Eye (tissue), 1 donor: Measurements from ENCODE around the gene BSDC1.
A peak's percentile ranks its signal among the peaks of the same experiment; 100 is the strongest.

Source experiments
- DNase-seq: peaks from one replicate; pipeline ENCODE4 v3.0.0-alpha.2; 2015

BSDC1 gene

DNA sequence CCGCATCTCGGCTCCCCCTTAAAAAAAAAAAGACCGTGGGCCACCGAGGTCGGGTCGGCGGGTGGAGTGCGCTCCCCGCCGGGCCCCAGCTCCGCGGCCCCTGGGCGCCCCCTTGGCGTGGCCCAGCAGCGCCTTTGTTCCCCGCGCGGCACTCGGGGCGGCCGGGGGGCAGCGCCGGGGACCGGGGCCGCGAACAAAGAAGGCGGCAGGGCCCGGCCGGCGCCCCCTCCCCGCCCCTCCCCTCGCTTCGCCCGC is 58.8 kb downstream of the BSDC1 start:
- no peak for DNase-seq

DNA sequence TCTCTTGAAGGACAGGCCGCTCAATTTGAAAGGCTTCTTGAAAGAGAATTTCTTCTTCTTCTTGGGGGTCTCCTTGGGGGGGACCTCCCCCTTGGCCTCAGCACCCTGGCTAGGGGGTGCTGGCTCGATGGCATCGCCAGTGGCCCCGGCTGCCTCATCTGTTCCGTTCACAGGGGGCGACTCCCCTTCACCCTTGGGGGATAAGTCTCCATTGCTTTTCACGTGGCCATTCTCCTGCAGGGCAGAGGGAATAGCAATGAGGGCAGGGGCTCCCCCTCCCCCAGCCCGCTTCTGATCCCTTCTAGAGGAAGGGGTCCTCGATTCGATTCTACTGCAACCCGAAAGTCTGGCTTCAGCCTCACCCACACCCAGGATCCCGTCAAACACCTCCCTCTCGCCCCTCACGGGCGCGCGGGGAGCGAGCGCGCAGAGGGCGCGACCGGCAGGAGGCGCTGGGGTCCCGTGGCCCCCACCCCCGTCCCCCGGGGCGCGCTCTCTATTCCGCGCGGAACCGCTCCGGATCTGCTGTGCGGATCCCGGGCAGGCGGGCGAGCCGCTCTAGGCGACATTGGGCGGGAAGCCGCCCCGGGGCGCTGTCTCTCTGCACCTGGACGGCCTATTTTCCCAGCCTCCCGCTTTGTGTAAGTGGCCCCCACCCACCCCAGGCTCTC is 59.2 kb downstream of the BSDC1 start:
- DNase-seq: peak; percentile 83

DNA sequence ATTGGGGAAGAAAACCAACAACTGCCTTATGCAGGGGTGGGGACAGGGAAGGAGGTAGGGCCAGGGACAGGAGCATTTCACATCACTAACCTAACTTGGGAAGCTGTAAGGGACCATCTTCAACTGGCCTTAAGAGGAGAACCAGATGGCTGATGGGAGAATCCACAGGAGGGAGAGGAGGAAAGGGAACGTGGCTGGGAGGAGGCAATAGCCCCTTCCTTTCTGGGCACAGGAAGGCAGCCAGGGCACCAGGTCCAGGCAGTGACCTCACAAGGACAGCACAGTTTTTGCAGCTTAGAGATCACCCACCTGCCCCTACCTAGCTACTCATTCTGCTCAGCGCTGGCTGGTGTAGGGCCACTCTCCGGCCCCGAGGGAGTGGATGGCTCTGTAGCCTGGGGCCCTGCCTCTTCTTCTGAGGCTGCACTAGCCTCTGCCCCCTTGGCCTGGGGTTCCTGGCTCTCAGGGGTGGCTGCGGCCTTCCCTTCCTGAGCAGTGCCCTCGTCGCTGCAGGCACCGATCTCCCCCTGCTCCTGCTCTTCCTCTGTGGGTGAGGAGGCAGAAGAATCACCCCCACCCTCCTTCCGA is 59.9 kb downstream of the BSDC1 start:
- peak; percentile 33 for DNase-seq

DNA sequence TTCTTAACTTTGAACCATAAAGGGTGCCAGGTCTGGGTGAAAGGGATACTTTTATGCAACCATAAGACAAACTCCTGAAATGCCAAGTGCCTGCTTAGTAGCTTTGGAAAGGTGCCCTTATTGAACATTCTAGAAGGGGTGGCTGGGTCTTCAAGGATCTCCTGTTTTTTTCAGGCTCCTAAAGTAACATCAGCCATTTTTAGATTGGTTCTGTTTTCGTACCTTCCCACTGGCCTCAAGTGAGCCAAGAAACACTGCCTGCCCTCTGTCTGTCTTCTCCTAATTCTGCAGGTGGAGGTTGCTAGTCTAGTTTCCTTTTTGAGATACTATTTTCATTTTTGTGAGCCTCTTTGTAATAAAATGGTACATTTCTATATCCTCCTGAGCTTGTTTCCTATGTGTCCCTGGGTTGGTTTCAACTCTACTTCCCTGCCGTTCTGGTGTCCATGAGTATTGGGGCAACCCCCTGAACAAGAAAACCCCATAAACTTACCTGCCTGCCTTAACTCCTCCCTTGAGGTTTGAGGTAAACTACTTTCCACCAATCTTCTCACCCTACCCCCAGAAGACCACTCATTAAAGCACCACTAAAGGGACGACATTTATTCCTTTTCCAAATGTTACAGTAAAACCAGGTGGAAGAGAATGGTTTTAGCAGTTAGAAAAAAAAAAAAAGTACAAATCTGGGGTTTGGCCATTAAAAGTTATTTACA is 60.8 kb downstream of the BSDC1 start:
- DNase-seq: no peak

DNA sequence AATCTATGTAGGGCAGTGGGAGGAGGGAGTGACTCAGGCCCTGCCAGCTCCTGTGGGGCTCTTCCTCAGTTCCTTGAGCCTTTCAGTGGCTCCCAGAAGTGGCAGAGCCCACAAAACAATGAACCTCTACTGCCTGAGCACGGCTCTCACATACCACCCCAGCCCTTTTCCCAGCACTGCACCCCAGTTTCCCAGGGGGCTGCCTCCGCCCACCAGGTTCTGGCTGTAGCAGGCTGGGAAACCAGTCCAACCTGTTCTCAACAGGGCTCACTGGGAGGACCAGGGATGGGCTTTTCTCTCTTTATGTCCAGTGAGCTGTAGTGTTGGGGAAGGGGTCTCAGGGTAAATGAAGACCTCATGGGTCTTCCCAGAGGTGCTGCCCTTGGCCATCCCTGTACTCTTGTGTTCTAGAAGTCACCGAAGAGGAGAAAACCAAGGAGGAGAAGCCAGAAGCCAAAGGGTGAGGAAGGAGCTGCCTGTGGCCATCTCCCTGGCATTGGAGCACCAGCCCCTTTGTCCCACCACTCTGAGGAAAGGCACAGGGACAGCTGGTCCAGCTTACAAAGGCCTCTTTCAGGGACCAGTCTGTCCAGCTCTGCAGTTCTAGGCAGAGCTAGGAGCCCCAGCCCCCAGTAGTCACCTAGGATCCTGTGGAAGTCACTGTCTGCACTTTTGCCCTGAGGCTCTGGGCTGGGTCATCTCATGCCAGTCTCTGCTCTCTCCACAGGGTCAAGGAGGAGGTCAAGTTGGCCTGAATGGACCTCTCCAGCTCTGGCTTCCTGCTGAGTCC is 61.8 kb downstream of the BSDC1 start:
- peak; percentile 32 for DNase-seq

DNA sequence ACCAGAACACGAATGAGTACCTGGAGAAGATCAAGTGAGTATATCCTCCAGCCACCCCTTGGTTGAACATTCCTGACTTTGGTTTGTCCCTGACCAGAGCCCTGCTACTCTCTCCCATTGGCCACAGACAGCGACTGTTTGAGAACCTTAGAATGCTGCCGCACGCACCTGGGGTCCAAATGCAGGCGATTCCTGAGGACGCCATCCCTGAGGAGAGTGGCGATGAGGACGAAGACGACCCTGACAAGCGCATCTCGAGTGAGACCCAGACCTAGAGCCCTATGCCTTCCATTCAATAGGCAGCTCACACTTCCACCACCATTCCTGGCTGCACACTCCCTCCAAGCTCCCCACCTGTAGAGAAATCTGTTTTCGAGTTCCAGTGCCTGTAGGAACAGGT is 62.7 kb downstream of the BSDC1 start:
- DNase-seq: no peak

DNA sequence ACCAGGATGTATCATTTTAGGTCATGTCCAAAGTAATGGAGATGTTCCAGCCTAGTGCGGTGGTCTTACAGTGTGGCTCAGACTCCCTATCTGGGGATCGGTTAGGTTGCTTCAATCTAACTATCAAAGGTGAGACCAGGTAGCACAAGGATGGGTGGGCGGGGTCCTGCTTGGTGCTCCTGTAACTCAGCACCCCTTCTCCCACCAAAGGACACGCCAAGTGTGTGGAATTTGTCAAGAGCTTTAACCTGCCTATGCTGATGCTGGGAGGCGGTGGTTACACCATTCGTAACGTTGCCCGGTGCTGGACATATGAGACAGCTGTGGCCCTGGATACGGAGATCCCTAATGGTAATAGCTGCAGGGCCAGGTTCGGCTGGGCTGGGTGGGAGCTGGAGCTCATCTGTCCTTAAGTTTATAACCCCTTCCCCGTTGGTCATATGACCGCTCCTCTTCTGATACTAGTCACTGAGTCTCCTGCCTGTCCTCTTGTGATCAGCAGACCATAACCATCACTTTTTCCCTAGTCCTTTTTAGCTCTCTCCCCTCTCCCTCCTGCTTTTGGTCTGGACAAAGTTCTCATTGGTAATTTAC is 63.6 kb downstream of the BSDC1 start:
- no peak for DNase-seq

DNA sequence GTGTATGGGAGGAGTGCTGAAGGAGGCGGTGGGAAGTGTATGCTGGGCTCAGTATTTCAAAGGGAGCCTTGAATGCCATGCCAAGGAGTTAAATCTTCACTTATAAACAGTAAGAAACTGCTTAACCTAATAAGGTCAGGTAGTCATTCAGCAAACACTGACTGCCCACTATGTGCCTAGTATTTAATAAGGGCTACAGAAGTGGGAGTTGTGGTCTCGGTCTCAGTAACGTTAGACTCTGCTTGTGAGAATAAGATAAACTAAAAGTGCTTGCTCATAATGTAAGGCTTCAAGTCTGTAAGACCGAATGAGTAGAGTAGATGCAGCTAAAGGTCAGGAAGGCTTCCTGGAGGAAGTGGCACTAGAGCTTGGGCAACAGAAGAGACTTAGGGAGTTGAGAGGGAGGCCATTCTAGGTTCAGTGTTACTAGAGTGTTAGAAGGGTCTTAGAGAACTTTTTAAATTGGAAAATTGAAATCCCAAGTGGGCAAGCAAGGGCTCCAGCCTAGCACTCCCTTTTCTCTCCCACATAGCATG is 64.2 kb downstream of the BSDC1 start:
- no peak for DNase-seq

DNA sequence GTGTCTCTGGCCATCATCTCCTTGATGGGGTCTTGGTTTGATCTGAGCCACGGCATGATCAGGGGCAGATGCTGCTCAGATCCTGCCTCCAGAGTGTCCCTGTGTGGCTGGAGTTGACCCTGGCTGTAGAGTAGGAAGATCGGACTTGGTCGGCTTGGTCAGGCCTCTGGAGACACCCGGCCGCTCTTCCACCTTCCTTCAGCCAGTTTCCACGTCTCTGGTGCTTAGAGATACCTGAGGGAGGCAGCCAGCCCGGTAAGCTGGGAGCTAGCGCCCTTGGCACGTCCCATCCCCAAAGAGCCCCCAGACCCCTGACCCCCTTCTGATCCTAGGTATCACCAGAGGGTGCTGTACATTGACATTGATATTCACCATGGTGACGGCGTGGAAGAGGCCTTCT is 67.0 kb downstream of the BSDC1 start:
- no peak for DNase-seq

DNA sequence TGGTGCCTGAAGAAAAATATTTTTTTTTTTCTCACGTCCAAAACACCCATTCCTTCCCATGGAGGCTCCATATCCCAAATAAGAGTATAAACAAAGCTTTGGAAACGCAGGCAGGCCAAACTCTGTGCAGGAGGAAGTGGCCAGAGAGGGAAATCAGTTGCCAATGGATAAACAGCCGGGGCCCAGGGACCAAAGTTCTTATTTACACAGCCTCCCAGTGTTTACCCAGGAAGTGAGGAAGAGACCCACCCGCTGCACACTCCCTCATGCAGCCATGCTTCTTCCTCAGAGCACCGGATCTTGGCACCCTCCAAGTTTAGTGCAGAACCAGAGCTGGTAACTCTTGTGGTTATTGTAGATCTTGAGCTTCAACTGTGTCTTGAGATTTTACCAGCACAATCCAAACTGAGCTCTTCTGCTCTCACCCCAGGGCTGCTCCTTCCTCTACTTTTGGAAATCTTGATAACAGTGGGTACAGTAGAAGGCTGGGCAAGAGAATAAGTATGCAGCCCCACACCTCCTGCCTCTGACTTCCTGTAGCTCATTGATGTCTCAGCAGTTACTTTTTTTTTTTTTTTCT is 72.4 kb downstream of the BSDC1 start:
- DNase-seq: no peak

DNA sequence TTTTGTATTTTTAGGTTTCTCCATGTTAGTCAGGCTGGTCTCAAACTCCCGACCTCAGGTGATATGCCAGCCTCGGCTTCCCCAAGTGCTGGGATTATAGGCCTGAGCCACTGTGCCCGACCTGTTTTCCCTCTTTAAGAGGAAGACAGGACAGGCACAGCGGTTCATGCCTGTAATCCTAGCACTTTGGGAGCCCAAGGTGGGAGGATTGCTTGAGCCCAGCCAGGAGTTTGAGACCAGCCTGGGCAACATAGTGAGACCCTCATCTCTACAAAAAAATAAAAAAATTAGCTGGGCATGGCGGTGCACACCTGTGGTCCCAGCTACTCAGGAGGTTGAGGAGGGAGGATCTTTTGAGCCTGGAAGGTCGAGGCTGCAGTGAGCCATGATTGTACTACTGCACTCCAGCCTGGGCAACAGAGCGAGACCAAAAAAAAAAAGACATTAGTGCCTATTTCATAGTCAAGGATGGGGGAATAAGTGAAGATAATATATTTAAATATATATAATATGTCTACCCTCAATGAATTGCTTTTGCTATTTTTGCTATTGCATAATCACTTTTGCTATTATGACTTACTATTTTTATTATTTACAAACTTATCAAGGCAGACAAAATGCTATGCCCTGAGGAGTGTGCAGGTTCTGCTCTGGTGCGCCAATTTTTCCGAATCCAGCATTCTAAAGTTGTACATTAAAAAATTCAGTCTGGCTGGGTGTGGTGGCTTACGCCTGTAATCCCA is 75.9 kb downstream of the BSDC1 start:
- no peak for DNase-seq

DNA sequence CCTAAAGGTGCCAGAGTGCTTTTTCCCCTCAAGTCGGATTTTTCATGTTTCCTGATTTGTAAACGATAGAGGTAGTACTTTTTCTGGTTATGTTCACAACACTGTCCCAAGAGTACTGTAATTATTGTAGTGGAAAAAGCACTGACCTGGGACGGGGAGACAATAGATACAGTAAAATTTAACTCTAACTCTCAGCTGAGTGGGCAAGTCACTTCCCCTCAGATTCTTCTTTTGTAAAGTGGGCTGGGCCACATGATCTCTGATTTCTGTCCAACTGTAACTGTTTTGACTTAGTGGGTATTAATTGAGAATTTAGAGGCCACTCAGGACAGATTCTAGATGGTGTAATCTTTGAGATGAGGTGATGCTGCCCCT is 77.4 kb downstream of the BSDC1 start:
- no peak for DNase-seq
